ENCODE data around the gene LLGL1.

GRCh38 chr17:18270046-18270931, 44.9 kb downstream of the LLGL1 start:
- TF ChIP-seq CTCF (IDR thresholded peaks at IDR 0.05) (no peak), POLR2A (IDR thresholded peaks at IDR 0.05) (no peak)
